A673 (cell line): ENCODE measurements around the gene BEND2.

ENCODE experiments used
- CTCF ChIP-seq: fragments of 300-800, 200-600 bp; sonication (generic); conservative IDR thresholded peaks from 2 replicates; pipeline ENCODE4 v1.5.1; 2017; ENCODE audit warnings: low read depth, mild to moderate bottlenecking, antibody characterized with exemption, low read length, moderate library complexity, mixed read lengths
- EZH2 ChIP-seq: fragments of 200-600 bp; sonication (generic); IDR thresholded peaks from 2 replicates; pipeline ENCODE4 v1.6.1; 2017; ENCODE audit warnings: borderline replicate concordance, low read depth, mild to moderate bottlenecking, mixed read lengths, antibody characterized with exemption, low read length; ENCODE audit not compliant: poor library complexity, severe bottlenecking

- no peak for TF ChIP-seq CTCF
- TF ChIP-seq EZH2 = no peak
Measured at GRCh38 chrX:18255059-18255458, 34.4 kb upstream of the BEND2 start.
